Measurements from ENCODE around the gene LRRK1. TPM values are rescaled to one million over a fixed set of nuclear protein-coding genes. Genes with fewer than 3 reads are reported as not detected.
A peak's percentile ranks its signal among the peaks of the same experiment; 100 is the strongest.

The LRRK1 gene
- total RNA-seq, 3 donors from 2014 or later (not counting 1 experiment from before 2014, with no cell fraction given), result 1.2 to 5.5 (median 3.2) TPM

GRCh38 chr15:100880139-100880896, 38.8 kb upstream of the LRRK1 start:
- H3K4me1 Mint-ChIP-seq, result no peaks in the 10 kb centered on the region
- no peak for TF ChIP-seq CTCF (IDR thresholded peaks at IDR 0.05)
- intact Hi-C loops (cut with micrococcal nuclease), result no loop called here
- WGBS (ENCODE audit: insufficient coverage), result 6% methylated on average over 80 of the region's 80 CpGs
- no peak overlapping the region for H3K27ac ChIP-seq (ENCODE audit: low read length)
- H3K36me3 Mint-ChIP-seq, result no peaks in the 10 kb centered on the region
- H3K27me3 ChIP-seq (ENCODE audit: control insufficient read depth, insufficient read depth, low read length), result peaks cover 24% of the 10 kb centered on the region
- H3K4me3 Mint-ChIP-seq, result no peak overlapping the region
- H3K4me1 ChIP-seq (ENCODE audit: control insufficient read depth, insufficient read depth, low read length), result peaks cover 4% of the 10 kb centered on the region
- H3K9me3 ChIP-seq (ENCODE audit: control insufficient read depth, insufficient read depth, low read length), result no peaks in the 10 kb centered on the region
- H3K9me3 Mint-ChIP-seq, result no peaks in the 10 kb centered on the region
- DNase-seq (no peak), ATAC-seq (no peak)
- peaks cover 54 to 80% of the 10 kb centered on the region in 2 donors for H3K27me3 Mint-ChIP-seq (ENCODE audit: low read depth in 2 of 2)
- no peak overlapping the region for H3K27ac Mint-ChIP-seq
- no peaks in the 10 kb centered on the region for H3K36me3 ChIP-seq (ENCODE audit: control insufficient read depth, insufficient read depth, low read length)
- H3K4me3 ChIP-seq (ENCODE audit: low read length), result no peak overlapping the region

GRCh38 chr15:100880897-100881242, 38.3 kb upstream of the LRRK1 start:
- no peak for TF ChIP-seq CTCF (IDR thresholded peaks at IDR 0.05)
- intact Hi-C loops (cut with micrococcal nuclease), result no loop called here
- no peak for DNase-seq
- peaks cover 24% of the 10 kb centered on the region for H3K27me3 ChIP-seq (ENCODE audit: control insufficient read depth, insufficient read depth, low read length)
- no peaks in the 10 kb centered on the region for H3K36me3 ChIP-seq (ENCODE audit: control insufficient read depth, insufficient read depth, low read length)
- WGBS (ENCODE audit: insufficient coverage), result 43% methylated on average over 10 of the region's 10 CpGs
- peaks cover 4% of the 10 kb centered on the region for H3K4me1 ChIP-seq (ENCODE audit: control insufficient read depth, insufficient read depth, low read length)
- ATAC-seq, result no peak
- no peak overlapping the region for H3K27ac ChIP-seq (ENCODE audit: low read length)
- no peaks in the 10 kb centered on the region for H3K9me3 Mint-ChIP-seq
- no peak overlapping the region for H3K27ac Mint-ChIP-seq
- peaks cover 55 to 75% of the 10 kb centered on the region in 2 donors for H3K27me3 Mint-ChIP-seq (ENCODE audit: low read depth in 2 of 2)
- H3K4me3 Mint-ChIP-seq, result peak overlapping the region; percentile 10
- no peaks in the 10 kb centered on the region for H3K4me1 Mint-ChIP-seq
- no peaks in the 10 kb centered on the region for H3K36me3 Mint-ChIP-seq
- H3K9me3 ChIP-seq (ENCODE audit: control insufficient read depth, insufficient read depth, low read length), result no peaks in the 10 kb centered on the region
- H3K4me3 ChIP-seq (ENCODE audit: low read length), result no peak overlapping the region

- Mint-ChIP-seq H3K36me3 (no peaks in the 10 kb centered on the region), H3K9me3 (no peaks in the 10 kb centered on the region), H3K4me3 (no peak overlapping the region), H3K27me3 (ENCODE audit: low read depth in 2 of 2) (peaks cover 57 to 69% of the 10 kb centered on the region in 2 donors), H3K4me1 (no peaks in the 10 kb centered on the region), H3K27ac (no peak overlapping the region)
- no peak for TF ChIP-seq CTCF (IDR thresholded peaks at IDR 0.05)
- Histone ChIP-seq H3K4me3 (ENCODE audit: low read length) (no peak overlapping the region), H3K36me3 (ENCODE audit: control insufficient read depth, insufficient read depth, low read length) (no peaks in the 10 kb centered on the region), H3K4me1 (ENCODE audit: control insufficient read depth, insufficient read depth, low read length) (peaks cover 4% of the 10 kb centered on the region), H3K27me3 (ENCODE audit: control insufficient read depth, insufficient read depth, low read length) (peaks cover 24% of the 10 kb centered on the region), H3K9me3 (ENCODE audit: control insufficient read depth, insufficient read depth, low read length) (no peaks in the 10 kb centered on the region), H3K27ac (ENCODE audit: low read length) (no peak overlapping the region)
- no peak for ATAC-seq
- WGBS (ENCODE audit: insufficient coverage), result 90% methylated on average over 14 of the region's 14 CpGs
- intact Hi-C loops (cut with micrococcal nuclease), result no loop called here
- DNase-seq, result no peak
Observed at GRCh38 chr15:100881573-100882336, 37.4 kb upstream of the LRRK1 start.

Data from natural killer cell (primary cell).